Right lobe of liver (tissue), 6 donors: ENCODE data around the gene USP47. TPM values are rescaled to one million over a fixed set of nuclear protein-coding genes. Genes with fewer than 3 reads are reported as not detected.

Source experiments
- ATAC-seq, 4 donors: fragments of 200-7000 bp; cut with Tn5 transposase; one replicate each; pipeline ENCODE4 v1.9.1; 2020; ENCODE audit warnings: mild to moderate bottlenecking in 4 of 4, moderate library complexity in 4 of 4
- DNase-seq, 3 donors: peaks; one replicate each; pipeline ENCODE4 v3.0.0-alpha.2; 2020
- H3K27ac ChIP-seq, 3 donors: fragments of 200-600 bp; one replicate each; pipeline ENCODE4 v1.8.0; 2022
- H3K27me3 ChIP-seq, 2 donors: fragments of 200-600 bp; one replicate each; pipeline ENCODE4 v1.8.0; 2022
- H3K36me3 ChIP-seq, 4 donors: fragments of 200-600 bp; sonication (generic) in 1 of 4; one replicate each; pipeline versions ENCODE4 v1.5.1 to v1.8.0; 2017 to 2022; ENCODE audit warnings: control low read depth in 1 of 4
- H3K4me1 ChIP-seq, 4 donors: fragments of 200-600 bp; sonication (generic) in 1 of 4; one replicate each; pipeline versions ENCODE4 v1.5.1 to v1.8.0; 2017 to 2022; ENCODE audit warnings: control low read depth in 1 of 4
- H3K4me3 ChIP-seq, 3 donors: fragments of 200-600 bp; one replicate each; pipeline ENCODE4 v1.8.0; 2022
- H3K9me3 ChIP-seq, 4 donors: fragments of 200-600 bp; sonication (generic) in 1 of 4; one replicate each; pipeline versions ENCODE4 v1.5.1 to v1.8.0; 2017 to 2022; ENCODE audit warnings: control low read depth in 1 of 4
- POLR2A ChIP-seq: fragments of 450-650 bp; IDR thresholded peaks from one replicate; pipeline ENCODE4 v1.6.1; 2017; ENCODE audit warnings: antibody characterized with exemption, mild to moderate bottlenecking
- WGBS: methylation state at CpG from one replicate; pipeline ENCODE4 v1.1.6; 2018; ENCODE audit warnings: low coverage, low lambda C conversion rate; ENCODE audit not compliant: insufficient coverage; ENCODE audit errors: missing lambda C conversion rate; 5-methylcytosine and 5-hydroxymethylcytosine counted together
- intact Hi-C, 2 donors: fragments of 100-400 bp; cut with DNase I; formaldehyde crosslinking; loops; one replicate each; pipeline versions ENCODE4 v1.11.2 to v1.14.1; 2022
- total RNA-seq, 6 experiments: library from RNA; depleted of rRNA in 2 of 6; stranded (reverse); fragments of >200 nt in 2 of 6; fragmentation: NEBNext Ultra II Directional in 3 of 6; extraction: Animal tissue kit (Norgen Biotek cat#: 25700) in 3 of 6; gene quantifications; one replicate each; pipeline versions ENCODE4 v1.1.0 to v1.2.4, GENCODE V29; 2016 to 2023
- TF ChIP-seq, protein P1 (sequence below), 4 donors: fragments of 200-600 bp in 3 of 4; fragments of 450-650 bp in 1 of 4; IDR thresholded peaks; one replicate each; pipeline versions ENCODE4 v1.5.1 to v1.8.0; 2016 to 2022; ENCODE audit warnings: antibody characterized with exemption in 4 of 4, mild to moderate bottlenecking in 2 of 4
- donor health status: DM: no; HTN: yes; CAD: no.
- donor health status: DM: no; HTN: no; CAD: no.
- donor health status: DM: no; HTN: no; CAD: no.
- donor health status: DM: no; HTN: yes; CAD: no.
- donor health status: DM: no; HTN: yes; CAD: no.

Gene USP47
- total RNA-seq, 6 experiments from 2014 or later: 25.2 to 38.1 (median 29.6) TPM

DNA sequence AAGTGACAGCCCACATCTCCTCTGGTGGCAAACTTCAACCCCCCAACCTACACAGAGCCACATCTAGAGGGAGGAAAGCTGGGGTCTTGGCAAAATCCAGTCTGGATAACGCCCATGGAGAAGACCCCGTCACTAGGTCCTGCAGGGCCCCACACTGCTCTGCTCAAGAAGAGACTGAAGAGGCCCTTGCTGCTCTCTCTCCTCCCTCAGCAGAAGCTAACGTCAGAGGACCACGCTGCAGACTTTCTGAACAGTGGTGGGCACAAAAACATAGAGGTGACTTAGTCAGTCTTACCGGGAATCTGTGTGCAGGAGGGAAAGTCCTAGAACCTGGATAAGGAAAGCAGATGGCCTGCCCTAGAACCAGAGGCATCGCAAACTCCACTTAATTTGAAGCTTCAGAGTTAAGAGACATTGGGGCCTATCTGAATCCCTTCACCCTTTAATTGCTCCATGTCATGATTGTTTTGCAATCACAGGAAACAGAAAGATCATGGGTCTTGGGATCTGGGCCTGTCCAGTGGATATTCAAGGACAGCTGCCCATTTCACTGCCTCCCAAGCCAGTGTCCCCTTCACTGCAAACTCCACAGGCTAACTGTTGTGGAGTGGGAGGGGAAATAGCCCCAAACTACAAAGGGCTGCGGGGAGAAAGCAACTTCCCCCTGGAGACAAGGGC, 164.9 kb downstream of the USP47 start:
- H3K9me3 ChIP-seq: no peaks in the 10 kb centered on the region
- H3K4me3 ChIP-seq: no peak overlapping the region
- no peak for DNase-seq
- H3K36me3 ChIP-seq: no peaks in the 10 kb centered on the region
- peaks cover 0 to 10% (median 0%) of the 10 kb centered on the region in 4 donors for H3K4me1 ChIP-seq
- H3K27ac ChIP-seq: no peak overlapping the region
- no peak for TF ChIP-seq POLR2A
- TF ChIP-seq, protein P1, sequence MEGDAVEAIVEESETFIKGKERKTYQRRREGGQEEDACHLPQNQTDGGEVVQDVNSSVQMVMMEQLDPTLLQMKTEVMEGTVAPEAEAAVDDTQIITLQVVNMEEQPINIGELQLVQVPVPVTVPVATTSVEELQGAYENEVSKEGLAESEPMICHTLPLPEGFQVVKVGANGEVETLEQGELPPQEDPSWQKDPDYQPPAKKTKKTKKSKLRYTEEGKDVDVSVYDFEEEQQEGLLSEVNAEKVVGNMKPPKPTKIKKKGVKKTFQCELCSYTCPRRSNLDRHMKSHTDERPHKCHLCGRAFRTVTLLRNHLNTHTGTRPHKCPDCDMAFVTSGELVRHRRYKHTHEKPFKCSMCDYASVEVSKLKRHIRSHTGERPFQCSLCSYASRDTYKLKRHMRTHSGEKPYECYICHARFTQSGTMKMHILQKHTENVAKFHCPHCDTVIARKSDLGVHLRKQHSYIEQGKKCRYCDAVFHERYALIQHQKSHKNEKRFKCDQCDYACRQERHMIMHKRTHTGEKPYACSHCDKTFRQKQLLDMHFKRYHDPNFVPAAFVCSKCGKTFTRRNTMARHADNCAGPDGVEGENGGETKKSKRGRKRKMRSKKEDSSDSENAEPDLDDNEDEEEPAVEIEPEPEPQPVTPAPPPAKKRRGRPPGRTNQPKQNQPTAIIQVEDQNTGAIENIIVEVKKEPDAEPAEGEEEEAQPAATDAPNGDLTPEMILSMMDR (IDR thresholded peaks at IDR 0.05): no peak
- ATAC-seq: no peak
- peaks cover 0 to 6% of the 10 kb centered on the region in 2 donors for H3K27me3 ChIP-seq
- intact Hi-C loops: no loop called here
- 93% methylated on average over 6 of the region's 7 CpGs for WGBS

DNA sequence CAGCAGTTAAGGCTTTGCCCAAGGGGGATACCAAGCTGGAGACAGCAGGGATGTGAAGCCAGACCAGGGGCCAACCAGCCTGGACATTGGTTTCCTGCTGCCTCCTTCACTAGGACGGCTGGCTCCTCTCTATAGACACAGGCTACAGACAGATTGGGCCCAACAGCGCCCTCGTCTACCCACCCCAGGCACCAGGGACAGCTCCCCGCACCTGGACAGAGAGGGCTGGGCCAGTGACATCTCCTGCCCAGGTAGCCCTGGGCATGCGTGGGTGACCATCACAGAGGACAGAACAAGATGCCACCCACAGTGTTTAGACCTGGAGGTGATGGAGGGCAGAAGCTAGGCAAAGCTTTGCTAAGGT, 165.4 kb downstream of the USP47 start:
- H3K27ac ChIP-seq: no peak overlapping the region
- no peak for ATAC-seq
- H3K36me3 ChIP-seq: no peaks in the 10 kb centered on the region
- H3K4me3 ChIP-seq: no peak overlapping the region
- no CpG with 5 or more reads among the region's 5 CpGs for WGBS
- intact Hi-C loops: no loop called here
- no peak for DNase-seq
- H3K4me1 ChIP-seq: peaks cover 0 to 10% (median 0%) of the 10 kb centered on the region in 4 donors
- H3K27me3 ChIP-seq: peaks cover 0 to 6% of the 10 kb centered on the region in 2 donors
- no peaks in the 10 kb centered on the region for H3K9me3 ChIP-seq
- TF ChIP-seq, protein P1 (IDR thresholded peaks at IDR 0.05): no peak
- no peak for TF ChIP-seq POLR2A

DNA sequence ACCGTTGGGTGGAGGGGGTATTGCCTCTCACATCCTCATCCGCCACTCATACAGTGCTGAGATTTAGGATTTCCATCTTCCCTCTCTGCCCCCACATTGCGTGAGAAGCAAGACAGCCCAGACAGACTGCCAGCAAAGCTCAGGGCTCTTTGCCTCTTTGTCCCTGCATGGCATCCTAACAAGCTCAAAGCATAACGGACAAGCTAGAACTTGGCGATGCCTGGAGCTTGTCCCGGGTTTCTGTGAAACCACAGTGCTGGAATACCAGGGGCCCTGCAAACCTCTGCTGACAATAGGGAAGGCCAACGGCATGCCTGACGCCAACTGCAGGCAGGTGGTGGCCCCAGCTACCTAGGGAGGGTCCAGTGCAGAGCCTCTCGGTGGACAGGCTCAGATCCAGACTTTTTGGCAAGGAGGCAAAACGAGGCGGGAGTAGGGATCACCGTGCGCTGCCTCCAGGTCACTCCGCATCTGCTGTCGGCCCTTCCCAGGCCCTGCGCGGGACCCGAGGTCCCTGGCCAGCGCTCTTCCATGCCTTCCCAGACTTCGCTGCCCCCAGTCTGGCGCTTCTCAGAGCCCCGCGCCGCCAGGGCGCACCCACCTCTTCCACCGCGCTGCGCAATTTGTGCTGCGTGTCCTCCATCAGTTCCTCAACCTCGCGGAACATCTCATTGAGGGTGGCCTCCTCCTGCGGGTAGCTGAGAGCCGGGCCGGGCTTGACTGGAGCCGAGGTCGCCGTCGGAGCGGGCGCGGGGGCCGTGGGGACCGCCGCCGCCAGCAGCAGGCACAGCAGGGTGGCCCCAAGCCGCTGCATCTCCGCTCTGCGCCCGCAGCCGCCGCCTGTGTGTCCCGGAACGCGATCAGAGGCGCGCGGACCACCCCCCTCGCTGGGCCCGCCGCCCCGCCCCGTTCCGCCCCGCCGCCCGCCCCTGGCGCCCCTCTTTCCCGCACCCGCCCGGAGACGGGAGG, 166.3 kb downstream of the USP47 start, which contains the start of gene DKK3:
TSS of gene DKK3 (minus strand) at position 858 of the 969 bp plus-strand sequence. CDS start at position 814, 44 bp downstream.
- DNase-seq (no peak), ATAC-seq (peak in 1 of 4 donors; percentile 17)
- intact Hi-C loops: no loop called here
- Histone ChIP-seq H3K27me3 (peaks cover 0 to 6% of the 10 kb centered on the region in 2 donors), H3K9me3 (no peaks in the 10 kb centered on the region), H3K4me1 (peaks cover 0 to 10% (median 0%) of the 10 kb centered on the region in 4 donors), H3K36me3 (no peaks in the 10 kb centered on the region), H3K27ac (no peak within 1 kb of the TSS), H3K4me3 (peak within 1 kb of the TSS; percentile 23 to 38 (median 28))
- WGBS: 21% methylated on average over 3 of the region's 71 CpGs
- TF ChIP-seq, protein P1 (IDR thresholded peaks at IDR 0.05): no peak
- no peak for TF ChIP-seq POLR2A

Other genes with a start within 250 kb of the USP47 start
- gene GALNT18, start 220.0 kb upstream of the USP47 start, total RNA-seq: 10 to 100 TPM in 3 of 6 experiments, 1 to 10 TPM in 3; 3.7 to 11.4 (median 7.8) TPM
- 10 to 100 TPM in 2 of 6 experiments, 1 to 10 TPM in 4; 3.0 to 16.9 (median 5.5) TPM for gene DKK3, start 166.7 kb downstream of the USP47 start, total RNA-seq